NT2/D1 (cell line): ENCODE measurements around the gene RAD50.

Experiments
- SUZ12 ChIP-seq: IDR thresholded peaks from 2 replicates; pipeline ENCODE4 v1.6.1; 2011; ENCODE audit not compliant: insufficient read length, insufficient read depth; ENCODE audit errors: extremely low read depth
- YY1 ChIP-seq: IDR thresholded peaks from 2 replicates; pipeline ENCODE4 v1.6.1; 2011; ENCODE audit not compliant: insufficient read length, insufficient read depth
- ZNF274 ChIP-seq: IDR thresholded peaks from 2 replicates; pipeline ENCODE4 v1.6.1; 2011; ENCODE audit warnings: mild to moderate bottlenecking, low read depth, low read length

GRCh38 chr5:132661231-132662003 is 104.6 kb downstream of the RAD50 start:
- TF ChIP-seq SUZ12 = no peak
- no peak for TF ChIP-seq ZNF274
- no peak for TF ChIP-seq YY1
